K562 (cell line): Measurements from ENCODE around the gene STING1. TPM values are rescaled to one million over a fixed set of nuclear protein-coding genes. Genes with fewer than 3 reads are reported as not detected.
"Not testable (repeated sequence)": the region's sequence is repeated elsewhere in the genome, so short reads cannot be mapped to it uniquely, and the experiment has no call there.

Source experiments
- CC2D1A ChIP-seq: fragments of 450-650 bp; IDR thresholded peaks from 2 replicates; pipeline ENCODE4 v1.6.1; 2017; ENCODE audit warnings: mild to moderate bottlenecking
- CXXC5 ChIP-seq: fragments of 250-450 bp; sonication (Bioruptor Pico); IDR thresholded peaks from 2 replicates; pipeline ENCODE4 v1.8.0; 2022; ENCODE audit warnings: inconsistent platforms, mild to moderate bottlenecking, moderate library complexity
- GABPA ChIP-seq: fragments of 200-800 bp; sonication (Bioruptor generic); conservative IDR thresholded peaks from 2 replicates; pipeline ENCODE4 v1.6.1; 2016; ENCODE audit warnings: low read depth, missing genetic modification characterization, missing compliant biosample characterization
- HDAC1 ChIP-seq, 2 experiments: fragments of 450-650 bp; IDR thresholded peaks; 2 replicates each; pipeline ENCODE4 v1.6.1; 2016 to 2017; ENCODE audit warnings: inconsistent platforms in 1 of 2, mild to moderate bottlenecking in 1 of 2, moderate library complexity in 1 of 2
- MTA3 ChIP-seq: fragments of 450-650 bp; formaldehyde crosslinking; IDR thresholded peaks from 2 replicates; pipeline ENCODE4 v1.6.1; 2017; ENCODE audit warnings: mild to moderate bottlenecking, borderline replicate concordance
- NR2C2 ChIP-seq, 2 experiments: fragments of 200-800 bp in 1 of 2; sonication (Bioruptor generic) in 1 of 2; sonication (generic) in 1 of 2; formaldehyde crosslinking in 1 of 2; IDR thresholded peaks; 2 replicates each; pipeline versions ENCODE4 v1.6.1 to v1.8.0; 2016 to 2022; ENCODE audit warnings: mild to moderate bottlenecking in 1 of 2, missing compliant biosample characterization in 1 of 2, missing genetic modification characterization in 1 of 2, missing genetic modification reagents in 1 of 2
- POLR2AphosphoS5 ChIP-seq: IDR thresholded peaks from 2 replicates; pipeline ENCODE4 v1.6.1; 2011; ENCODE audit warnings: mild to moderate bottlenecking, low read depth, low read length, moderate library complexity; ENCODE audit not compliant: control insufficient read depth, insufficient read depth
- RAD21 ChIP-seq, 2 experiments: fragments of 250-450 bp in 1 of 2; fragments of 450-650 bp in 1 of 2; sonication (Bioruptor Pico) in 1 of 2; formaldehyde crosslinking in 1 of 2; IDR thresholded peaks in 1 of 2; conservative IDR thresholded peaks in 1 of 2; 2 replicates each; pipeline versions ENCODE4 v1.4.0 to v1.8.0; 2020 to 2022; ENCODE audit warnings: mild to moderate bottlenecking in 2 of 2, moderate library complexity in 1 of 2
- SMAD4 ChIP-seq: fragments of 250-450 bp; sonication (Bioruptor Pico); conservative IDR thresholded peaks from 2 replicates; pipeline ENCODE4 v1.8.0; 2021; ENCODE audit warnings: inconsistent platforms, mild to moderate bottlenecking, moderate library complexity
- SUPT5H ChIP-seq: fragments of 450-650 bp; IDR thresholded peaks from 2 replicates; pipeline ENCODE4 v1.6.1; 2016
- TOE1 ChIP-seq, 2 experiments: fragments of 450-650 bp in 1 of 2; sonication (generic) in 1 of 2; formaldehyde crosslinking in 1 of 2; IDR thresholded peaks; 2 replicates each; pipeline versions ENCODE4 v1.7.1 to v1.8.0; 2016 to 2022; ENCODE audit warnings: borderline replicate concordance in 2 of 2, mild to moderate bottlenecking in 2 of 2, antibody characterized with exemption in 1 of 2, inconsistent platforms in 1 of 2, low read depth in 1 of 2, missing genetic modification reagents in 1 of 2, moderate library complexity in 1 of 2
- ZNF12 ChIP-seq: sonication (generic); formaldehyde crosslinking; IDR thresholded peaks from 2 replicates; pipeline ENCODE4 v1.4.0; 2020; ENCODE audit warnings: mild to moderate bottlenecking, missing genetic modification reagents
- polyA plus RNA-seq, 8 experiments: library from polyadenylated mRNA; depleted of rRNA in 4 of 8; stranded (reverse) in 5 of 8; unstranded in 3 of 8; fragments of >200 nt; fragmentation: Nextera tagmentation in 2 of 8; fragmentation: Illumina TruSeq in 1 of 8; extraction: Ambion mirVana in 2 of 8; extraction: Trizol in 1 of 8; gene quantifications; 2 replicates each; pipeline versions ENCODE4 v1.2.1 to v1.2.3, GENCODE V29; 2011 to 2014; ENCODE audit warnings: inconsistent platforms in 1 of 8, missing spikeins in 1 of 8
- total RNA-seq, 7 experiments: library from RNA; depleted of rRNA in 6 of 7; stranded (reverse); fragments of >200 nt in 6 of 7; fragmentation: Illumina TruSeq in 2 of 7; extraction: Trizol in 2 of 7; gene quantifications; 2 replicates each; pipeline versions ENCODE4 v1.2.1 to v1.2.3, GENCODE V29; 2011 to 2021; ENCODE audit warnings: low replicate concordance in 1 of 7
- TF ChIP-seq, protein P1 (sequence below), 2 experiments: fragments of 450-650 bp; IDR thresholded peaks; 2 replicates each; pipeline ENCODE4 v1.6.1; 2018; ENCODE audit warnings: mild to moderate bottlenecking in 2 of 2, low read depth in 1 of 2; ENCODE audit not compliant: partially characterized antibody in 2 of 2
- TF ChIP-seq, protein P2 (sequence below), 2 experiments: IDR thresholded peaks in 1 of 2; conservative IDR thresholded peaks in 1 of 2; 2 replicates each; pipeline ENCODE4 v1.6.1; 2016; ENCODE audit warnings: low read depth in 2 of 2, mild to moderate bottlenecking in 1 of 2, missing compliant biosample characterization in 1 of 2, missing genetic modification characterization in 1 of 2, moderate library complexity in 1 of 2
- TF ChIP-seq, protein P3 (sequence below): fragments of 250-450 bp; sonication (Bioruptor Pico); IDR thresholded peaks from 2 replicates; pipeline ENCODE4 v1.5.1; 2021; ENCODE audit warnings: mild to moderate bottlenecking
- TF ChIP-seq, protein P4 (sequence below): sonication (generic); formaldehyde crosslinking; IDR thresholded peaks from 2 replicates; pipeline ENCODE4 v1.8.0; 2022; ENCODE audit warnings: mild to moderate bottlenecking, missing genetic modification reagents

Gene STING1
- total and polyA plus RNA-seq, 9 of the 15 experiments (the other 6 are each of a cell fraction or from before 2014, with no cell fraction given): 20.8 to 69.1 (median 44.7) TPM

DNA sequence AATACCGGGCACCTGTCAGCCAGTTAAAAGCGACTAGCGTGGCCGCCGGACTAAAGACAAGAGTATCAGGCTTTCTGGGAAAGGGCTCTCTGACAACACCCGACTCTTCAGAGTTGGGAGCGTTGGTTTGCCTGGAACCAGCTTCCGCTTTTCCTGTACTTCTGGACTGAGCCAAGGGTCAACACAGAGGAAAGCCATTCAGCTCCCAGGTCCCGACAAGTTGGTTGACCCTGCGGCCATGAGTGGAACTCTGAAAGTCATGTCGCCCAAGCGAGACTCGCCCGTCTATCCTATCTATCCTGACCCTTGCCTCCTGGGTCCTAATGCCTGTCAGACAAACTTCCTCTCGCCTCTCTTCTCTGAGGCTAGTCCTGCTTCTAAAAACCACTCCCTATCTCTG is 21.3 kb upstream of the STING1 start (continued):
- TF ChIP-seq, protein P1, sequence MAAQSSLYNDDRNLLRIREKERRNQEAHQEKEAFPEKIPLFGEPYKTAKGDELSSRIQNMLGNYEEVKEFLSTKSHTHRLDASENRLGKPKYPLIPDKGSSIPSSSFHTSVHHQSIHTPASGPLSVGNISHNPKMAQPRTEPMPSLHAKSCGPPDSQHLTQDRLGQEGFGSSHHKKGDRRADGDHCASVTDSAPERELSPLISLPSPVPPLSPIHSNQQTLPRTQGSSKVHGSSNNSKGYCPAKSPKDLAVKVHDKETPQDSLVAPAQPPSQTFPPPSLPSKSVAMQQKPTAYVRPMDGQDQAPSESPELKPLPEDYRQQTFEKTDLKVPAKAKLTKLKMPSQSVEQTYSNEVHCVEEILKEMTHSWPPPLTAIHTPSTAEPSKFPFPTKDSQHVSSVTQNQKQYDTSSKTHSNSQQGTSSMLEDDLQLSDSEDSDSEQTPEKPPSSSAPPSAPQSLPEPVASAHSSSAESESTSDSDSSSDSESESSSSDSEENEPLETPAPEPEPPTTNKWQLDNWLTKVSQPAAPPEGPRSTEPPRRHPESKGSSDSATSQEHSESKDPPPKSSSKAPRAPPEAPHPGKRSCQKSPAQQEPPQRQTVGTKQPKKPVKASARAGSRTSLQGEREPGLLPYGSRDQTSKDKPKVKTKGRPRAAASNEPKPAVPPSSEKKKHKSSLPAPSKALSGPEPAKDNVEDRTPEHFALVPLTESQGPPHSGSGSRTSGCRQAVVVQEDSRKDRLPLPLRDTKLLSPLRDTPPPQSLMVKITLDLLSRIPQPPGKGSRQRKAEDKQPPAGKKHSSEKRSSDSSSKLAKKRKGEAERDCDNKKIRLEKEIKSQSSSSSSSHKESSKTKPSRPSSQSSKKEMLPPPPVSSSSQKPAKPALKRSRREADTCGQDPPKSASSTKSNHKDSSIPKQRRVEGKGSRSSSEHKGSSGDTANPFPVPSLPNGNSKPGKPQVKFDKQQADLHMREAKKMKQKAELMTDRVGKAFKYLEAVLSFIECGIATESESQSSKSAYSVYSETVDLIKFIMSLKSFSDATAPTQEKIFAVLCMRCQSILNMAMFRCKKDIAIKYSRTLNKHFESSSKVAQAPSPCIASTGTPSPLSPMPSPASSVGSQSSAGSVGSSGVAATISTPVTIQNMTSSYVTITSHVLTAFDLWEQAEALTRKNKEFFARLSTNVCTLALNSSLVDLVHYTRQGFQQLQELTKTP (IDR thresholded peaks at IDR 0.05; ENCODE audit: low read depth in 1 of 2, partially characterized antibody in 2 of 2): peak in 1 of 2 experiments; percentile 27
- TF ChIP-seq ZNF12 (CRISPR knock-in tag): 0 out of 2 replicates have a peak, but pooled peaks have one; percentile 36
- TF ChIP-seq SMAD4 (CRISPR knock-in tag): peak; percentile 58; the same call in 1 of the 2 replicates
- TF ChIP-seq POLR2AphosphoS5: peak; percentile 55
- TF ChIP-seq, protein P2, sequence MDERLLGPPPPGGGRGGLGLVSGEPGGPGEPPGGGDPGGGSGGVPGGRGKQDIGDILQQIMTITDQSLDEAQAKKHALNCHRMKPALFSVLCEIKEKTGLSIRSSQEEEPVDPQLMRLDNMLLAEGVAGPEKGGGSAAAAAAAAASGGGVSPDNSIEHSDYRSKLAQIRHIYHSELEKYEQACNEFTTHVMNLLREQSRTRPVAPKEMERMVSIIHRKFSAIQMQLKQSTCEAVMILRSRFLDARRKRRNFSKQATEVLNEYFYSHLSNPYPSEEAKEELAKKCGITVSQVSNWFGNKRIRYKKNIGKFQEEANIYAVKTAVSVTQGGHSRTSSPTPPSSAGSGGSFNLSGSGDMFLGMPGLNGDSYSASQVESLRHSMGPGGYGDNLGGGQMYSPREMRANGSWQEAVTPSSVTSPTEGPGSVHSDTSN (CRISPR knock-in tag; IDR thresholded peaks at IDR 0.05; ENCODE audit: low read depth): not testable (repeated sequence)
- TF ChIP-seq, protein P2 (tag; conservative IDR thresholded peaks at IDR 0.05; ENCODE audit: low read depth): 0 out of 2 replicates have a peak, but pooled peaks have one; percentile 18
- peak in 1 of 2 experiments; percentile 38; a peak in 2 of 4 replicates for TF ChIP-seq HDAC1 (IDR thresholded peaks at IDR 0.05)
- TF ChIP-seq CXXC5 (CRISPR knock-in tag): peak; percentile 46
- TF ChIP-seq SUPT5H: peak; percentile 44
- TF ChIP-seq MTA3: peak; percentile 61; the same call in 1 of the 2 replicates
- TF ChIP-seq NR2C2 (CRISPR knock-in tag; IDR thresholded peaks at IDR 0.05); TOE1 (CRISPR knock-in tag; IDR thresholded peaks at IDR 0.05; ENCODE audit: borderline replicate concordance, low read depth): not testable (repeated sequence)
- peak; percentile 67; the same call in 1 of the 2 replicates for TF ChIP-seq NR2C2 (tag; IDR thresholded peaks at IDR 0.05)
- TF ChIP-seq, protein P3, sequence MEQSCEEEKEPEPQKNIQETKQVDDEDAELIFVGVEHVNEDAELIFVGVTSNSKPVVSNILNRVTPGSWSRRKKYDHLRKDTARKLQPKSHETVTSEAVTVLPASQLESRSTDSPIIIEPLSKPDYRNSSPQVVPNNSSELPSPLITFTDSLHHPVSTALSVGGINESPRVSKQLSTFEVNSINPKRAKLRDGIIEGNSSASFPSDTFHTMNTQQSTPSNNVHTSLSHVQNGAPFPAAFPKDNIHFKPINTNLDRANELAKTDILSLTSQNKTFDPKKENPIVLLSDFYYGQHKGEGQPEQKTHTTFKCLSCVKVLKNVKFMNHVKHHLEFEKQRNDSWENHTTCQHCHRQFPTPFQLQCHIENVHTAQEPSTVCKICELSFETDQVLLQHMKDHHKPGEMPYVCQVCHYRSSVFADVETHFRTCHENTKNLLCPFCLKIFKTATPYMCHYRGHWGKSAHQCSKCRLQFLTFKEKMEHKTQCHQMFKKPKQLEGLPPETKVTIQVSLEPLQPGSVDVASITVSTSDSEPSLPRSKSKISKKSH (CRISPR knock-in tag): 0 out of 2 replicates have a peak, but pooled peaks have one; percentile 39
- peak; percentile 73; the same call in 1 of the 2 replicates for TF ChIP-seq CC2D1A
- TF ChIP-seq RAD21 (CRISPR knock-in tag; conservative IDR thresholded peaks at IDR 0.05 in 1 of 2, IDR thresholded peaks at IDR 0.05 in 1 of 2): peak; percentile 1 to 18; a peak in 2 of 4 replicates
- peak; percentile 83; the same call in 1 of the 2 replicates for TF ChIP-seq TOE1 (IDR thresholded peaks at IDR 0.05; ENCODE audit: borderline replicate concordance)
- TF ChIP-seq GABPA: peak; percentile 30; the same call in 1 of the 2 replicates
- TF ChIP-seq, protein P4, sequence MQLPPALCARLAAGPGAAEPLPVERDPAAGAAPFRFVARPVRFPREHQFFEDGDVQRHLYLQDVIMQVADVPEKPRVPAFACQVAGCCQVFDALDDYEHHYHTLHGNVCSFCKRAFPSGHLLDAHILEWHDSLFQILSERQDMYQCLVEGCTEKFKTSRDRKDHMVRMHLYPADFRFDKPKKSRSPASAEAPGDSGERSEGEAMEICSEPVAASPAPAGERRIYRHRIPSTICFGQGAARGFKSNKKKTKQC (CRISPR knock-in tag): 0 out of 2 replicates have a peak, but pooled peaks have one; percentile 24
